Astrocyte (in vitro differentiated cells and primary cell): Measurements from ENCODE around the gene TMEM44. TPM values are rescaled to one million over a fixed set of nuclear protein-coding genes. Genes with fewer than 3 reads are reported as not detected.

Source experiments
- DNase-seq: peaks from one replicate; pipeline ENCODE4 v3.0.0-alpha.2; 2010; ENCODE audit warnings: low read depth
- FAIRE-seq: peaks from 2 replicates; lab custom pipeline; 2011; peaks lifted over from hg19 to GRCh38; lab: Jason Lieb, UNC
- H2AFZ ChIP-seq: 2 replicates; pipeline ENCODE4 v1.6.0; 2012; ENCODE audit warnings: low read depth, low read length, inconsistent platforms
- H3K27ac ChIP-seq: 2 replicates; pipeline ENCODE4 v1.5.1; 2011; ENCODE audit warnings: low read depth, low read length, inconsistent platforms
- H3K27me3 ChIP-seq: 2 replicates; pipeline ENCODE4 v1.6.0; 2011; ENCODE audit warnings: low read length, inconsistent platforms; ENCODE audit not compliant: insufficient read depth
- H3K36me3 ChIP-seq: 2 replicates; pipeline ENCODE4 v1.5.1; 2011; ENCODE audit warnings: low read length, inconsistent platforms; ENCODE audit not compliant: insufficient read depth
- H3K4me1 ChIP-seq: 2 replicates; pipeline ENCODE4 v1.5.1; 2011; ENCODE audit warnings: low read length, inconsistent platforms; ENCODE audit not compliant: insufficient read depth
- H3K4me2 ChIP-seq: 2 replicates; pipeline ENCODE4 v1.6.0; 2012; ENCODE audit warnings: low read length, inconsistent platforms
- H3K4me3 ChIP-seq: 2 replicates; pipeline ENCODE4 v1.5.1; 2011; ENCODE audit warnings: low read depth, mild to moderate bottlenecking, low read length, inconsistent platforms; ENCODE audit not compliant: insufficient read depth
- H3K79me2 ChIP-seq: 2 replicates; pipeline ENCODE4 v1.6.0; 2012; ENCODE audit warnings: mild to moderate bottlenecking, low read length, inconsistent platforms; ENCODE audit not compliant: insufficient read depth
- H3K9ac ChIP-seq: 2 replicates; pipeline ENCODE4 v1.6.0; 2012; ENCODE audit warnings: mild to moderate bottlenecking, low read length, inconsistent platforms
- H3K9me3 ChIP-seq: 2 replicates; pipeline ENCODE4 v1.5.1; 2012; ENCODE audit warnings: low read depth, mild to moderate bottlenecking, low read length, inconsistent platforms; ENCODE audit not compliant: insufficient read depth
- H4K20me1 ChIP-seq: 2 replicates; pipeline ENCODE4 v1.6.0; 2012; ENCODE audit warnings: low read length, inconsistent platforms; ENCODE audit not compliant: insufficient read depth
- H3K27ac Mint-ChIP-seq: one replicate; pipeline ENCODE4 v1.8.0; 2021; ENCODE audit warnings: mild to moderate bottlenecking, mixed read lengths; ENCODE audit not compliant: unreplicated experiment
- H3K27me3 Mint-ChIP-seq: one replicate; pipeline ENCODE4 v1.8.0; 2021; ENCODE audit warnings: low read depth, mixed read lengths; ENCODE audit not compliant: unreplicated experiment
- H3K36me3 Mint-ChIP-seq: one replicate; pipeline ENCODE4 v1.8.0; 2021; ENCODE audit warnings: low read depth, mixed read lengths; ENCODE audit not compliant: unreplicated experiment
- H3K4me1 Mint-ChIP-seq: one replicate; pipeline ENCODE4 v1.8.0; 2021; ENCODE audit warnings: low read depth, mixed read lengths; ENCODE audit not compliant: unreplicated experiment
- H3K4me3 Mint-ChIP-seq: one replicate; pipeline ENCODE4 v1.8.0; 2021; ENCODE audit warnings: mild to moderate bottlenecking, moderate library complexity, mixed read lengths; ENCODE audit not compliant: unreplicated experiment
- H3K9me3 Mint-ChIP-seq: one replicate; pipeline ENCODE4 v1.8.0; 2021; ENCODE audit warnings: mild to moderate bottlenecking, mixed read lengths; ENCODE audit not compliant: unreplicated experiment
- CTCF ChIP-seq: IDR thresholded peaks from 2 replicates; pipeline ENCODE4 v1.5.1; 2011; ENCODE audit warnings: low read depth, mild to moderate bottlenecking, inconsistent platforms, low read length, moderate library complexity; ENCODE audit not compliant: insufficient read depth
- EZH2 ChIP-seq: IDR thresholded peaks from 2 replicates; pipeline ENCODE4 v1.6.1; 2012; ENCODE audit warnings: mild to moderate bottlenecking, low read length, inconsistent platforms; ENCODE audit not compliant: insufficient read depth
- total RNA-seq: library from RNA; stranded (reverse); gene quantifications from 2 replicates; pipeline ENCODE4 v1.2.1, GENCODE V29; 2021

TMEM44 gene
- total RNA-seq, 1 donor from 2014 or later, result 9.8 TPM

GRCh38 chr3:194543550-194543949 lies 89.7 kb downstream of the TMEM44 start:
- no peak overlapping the region for H3K4me3 ChIP-seq
- no peak overlapping the region for H3K27ac Mint-ChIP-seq
- no peak overlapping the region for H3K27ac ChIP-seq
- no peaks in the 10 kb centered on the region for H3K36me3 Mint-ChIP-seq
- peaks cover 5% of the 10 kb centered on the region for H3K9me3 Mint-ChIP-seq
- peaks cover 6% of the 10 kb centered on the region for H3K27me3 Mint-ChIP-seq
- H3K27me3 ChIP-seq, result no peaks in the 10 kb centered on the region
- no peak for DNase-seq
- no peaks in the 10 kb centered on the region for H3K79me2 ChIP-seq
- no peaks in the 10 kb centered on the region for H3K9me3 ChIP-seq
- H3K4me3 Mint-ChIP-seq, result no peak overlapping the region
- no peak overlapping the region for H3K9ac ChIP-seq
- peaks cover 1% of the 10 kb centered on the region for H3K4me1 ChIP-seq
- TF ChIP-seq CTCF, result no peak
- H3K4me2 ChIP-seq, result no peak overlapping the region
- no peaks in the 10 kb centered on the region for H4K20me1 ChIP-seq
- H3K36me3 ChIP-seq, result no peaks in the 10 kb centered on the region
- peaks cover 6% of the 10 kb centered on the region for H3K4me1 Mint-ChIP-seq
- FAIRE-seq, result no peak
- H2AFZ ChIP-seq, result no peak overlapping the region

- no peaks in the 10 kb centered on the region for H3K4me1 ChIP-seq
- H2AFZ ChIP-seq, result no peak overlapping the region
- H4K20me1 ChIP-seq, result no peaks in the 10 kb centered on the region
- no peaks in the 10 kb centered on the region for H3K27me3 ChIP-seq
- H3K36me3 ChIP-seq, result no peaks in the 10 kb centered on the region
- no peak overlapping the region for H3K9ac ChIP-seq
- FAIRE-seq, result no peak
- DNase-seq, result no peak
- H3K4me3 ChIP-seq, result no peak overlapping the region
- no peak for TF ChIP-seq CTCF
- TF ChIP-seq EZH2, result no peak
- no peaks in the 10 kb centered on the region for H3K79me2 ChIP-seq
- Mint-ChIP-seq H3K27ac (no peak overlapping the region), H3K4me1 (peaks cover 17% of the 10 kb centered on the region), H3K4me3 (no peak overlapping the region), H3K9me3 (peaks cover 4% of the 10 kb centered on the region), H3K36me3 (peaks cover 2% of the 10 kb centered on the region), H3K27me3 (peaks cover 6% of the 10 kb centered on the region)
- no peak overlapping the region for H3K27ac ChIP-seq
- H3K4me2 ChIP-seq, result no peak overlapping the region
- no peaks in the 10 kb centered on the region for H3K9me3 ChIP-seq
Observed at GRCh38 chr3:194541483-194541882, 91.7 kb downstream of the TMEM44 start.

- Histone ChIP-seq H3K4me3 (no peak overlapping the region), H3K9me3 (no peaks in the 10 kb centered on the region), H3K36me3 (no peaks in the 10 kb centered on the region), H4K20me1 (no peaks in the 10 kb centered on the region), H3K4me2 (no peak overlapping the region), H3K79me2 (no peaks in the 10 kb centered on the region), H3K9ac (no peak overlapping the region), H3K4me1 (no peaks in the 10 kb centered on the region), H2AFZ (peak overlapping the region; percentile 5), H3K27me3 (no peaks in the 10 kb centered on the region), H3K27ac (no peak overlapping the region)
- Mint-ChIP-seq H3K27me3 (peaks cover 6% of the 10 kb centered on the region), H3K4me3 (no peak overlapping the region), H3K4me1 (peaks cover 17% of the 10 kb centered on the region), H3K36me3 (peaks cover 2% of the 10 kb centered on the region), H3K27ac (peak overlapping the region; percentile 36), H3K9me3 (peaks cover 4% of the 10 kb centered on the region)
- TF ChIP-seq CTCF (no peak), EZH2 (no peak)
- DNase-seq (no peak), FAIRE-seq (no peak)
Observed at GRCh38 chr3:194540274-194540905, 92.8 kb downstream of the TMEM44 start.
